ENCODE results near the gene NIPAL3. TPM values are rescaled to one million over a fixed set of nuclear protein-coding genes. Genes with fewer than 3 reads are reported as not detected.

The NIPAL3 gene
- total RNA-seq, 4 donors from 2014 or later = 5.1 to 16.4 (median 13.1) TPM

- no peak for TF ChIP-seq CTCF (IDR thresholded peaks at IDR 0.05; ENCODE audit: low read depth)
Observed at GRCh38 chr1:24504560-24504959, 89.0 kb downstream of the NIPAL3 start.

GRCh38 chr1:24505816-24506215 is 90.2 kb downstream of the NIPAL3 start:
- no peak for TF ChIP-seq CTCF (IDR thresholded peaks at IDR 0.05; ENCODE audit: low read depth)

- TF ChIP-seq CTCF (IDR thresholded peaks at IDR 0.05; ENCODE audit: low read depth) = no peak
Observed at GRCh38 chr1:24506691-24507381, 91.2 kb downstream of the NIPAL3 start.

GRCh38 chr1:24507405-24507804 is 91.8 kb downstream of the NIPAL3 start:
- no peak for TF ChIP-seq CTCF (IDR thresholded peaks at IDR 0.05; ENCODE audit: low read depth)

GRCh38 chr1:24508911-24509310 is 93.3 kb downstream of the NIPAL3 start:
- no peak for TF ChIP-seq CTCF (IDR thresholded peaks at IDR 0.05; ENCODE audit: low read depth)

GRCh38 chr1:24513706-24514105 is 98.1 kb downstream of the NIPAL3 start:
- no peak for TF ChIP-seq CTCF (IDR thresholded peaks at IDR 0.05; ENCODE audit: low read depth)

GRCh38 chr1:24514946-24515345 is 99.3 kb downstream of the NIPAL3 start:
- TF ChIP-seq CTCF (IDR thresholded peaks at IDR 0.05; ENCODE audit: low read depth) = no peak
